HepG2 (cell line): ENCODE results near the gene TRIM67. TPM values are rescaled to one million over a fixed set of nuclear protein-coding genes. Genes with fewer than 3 reads are reported as not detected.

ENCODE experiments used
- AHR ChIP-seq: IDR thresholded peaks from 2 replicates; pipeline ENCODE4 v1.6.1; 2018; ENCODE audit warnings: missing genetic modification reagents, missing compliant biosample characterization
- ATF2 ChIP-seq: sonication (generic); formaldehyde crosslinking; IDR thresholded peaks from 2 replicates; pipeline ENCODE4 v1.4.0; 2020; ENCODE audit warnings: missing genetic modification reagents
- BHLHE40 ChIP-seq: IDR thresholded peaks from 2 replicates; pipeline ENCODE4 v1.6.1; 2011; ENCODE audit warnings: low read length, improper control_type of control experiment
- ELF1 ChIP-seq: sonication (generic); formaldehyde crosslinking; IDR thresholded peaks from 2 replicates; pipeline ENCODE4 v1.4.0; 2020; ENCODE audit warnings: missing genetic modification reagents
- FOSL1 ChIP-seq: sonication (generic); formaldehyde crosslinking; IDR thresholded peaks from 2 replicates; pipeline ENCODE4 v1.9.0; 2021; ENCODE audit warnings: missing genetic modification reagents, borderline replicate concordance
- GLMP ChIP-seq: sonication (generic); formaldehyde crosslinking; IDR thresholded peaks from 2 replicates; pipeline ENCODE4 v1.9.0; 2021; ENCODE audit warnings: missing genetic modification reagents, mild to moderate bottlenecking, borderline replicate concordance
- NR1H2 ChIP-seq: sonication (generic); formaldehyde crosslinking; IDR thresholded peaks from 2 replicates; pipeline ENCODE4 v1.8.1; 2022; ENCODE audit warnings: low read depth, missing genetic modification reagents, borderline replicate concordance
- REPIN1 ChIP-seq: sonication (generic); formaldehyde crosslinking; IDR thresholded peaks from 2 replicates; pipeline ENCODE4 v1.8.0; 2022; ENCODE audit warnings: missing genetic modification reagents, low read depth, mild to moderate bottlenecking, borderline replicate concordance
- REXO4 ChIP-seq: sonication (generic); formaldehyde crosslinking; IDR thresholded peaks from 2 replicates; pipeline ENCODE4 v1.8.0; 2022; ENCODE audit warnings: missing genetic modification reagents, mild to moderate bottlenecking, borderline replicate concordance
- RXRA ChIP-seq: sonication (generic); formaldehyde crosslinking; IDR thresholded peaks from 2 replicates; pipeline ENCODE4 v1.5.1; 2020; ENCODE audit warnings: missing genetic modification reagents
- SMC3 ChIP-seq: IDR thresholded peaks from 2 replicates; pipeline ENCODE4 v1.6.1; 2011; ENCODE audit warnings: low read length, improper control_type of control experiment
- THYN1 ChIP-seq: sonication (generic); formaldehyde crosslinking; IDR thresholded peaks from 2 replicates; pipeline ENCODE4 v1.8.1; 2023; ENCODE audit warnings: low read depth, mild to moderate bottlenecking, moderate library complexity, missing genetic modification reagents, borderline replicate concordance
- YY1 ChIP-seq: IDR thresholded peaks from 2 replicates; pipeline ENCODE4 v1.6.1; 2011; ENCODE audit warnings: low read length, low read depth, moderate library complexity, mild to moderate bottlenecking; ENCODE audit not compliant: insufficient read depth, insufficient replicate concordance
- ZFP36L1 ChIP-seq: sonication (generic); formaldehyde crosslinking; IDR thresholded peaks from 2 replicates; pipeline ENCODE4 v1.8.0; 2022; ENCODE audit warnings: mild to moderate bottlenecking, missing genetic modification reagents, moderate library complexity
- ZNF225 ChIP-seq: sonication (generic); formaldehyde crosslinking; IDR thresholded peaks from 2 replicates; pipeline ENCODE4 v1.4.0; 2020; ENCODE audit warnings: mild to moderate bottlenecking, missing genetic modification reagents
- ZNF253 ChIP-seq: sonication (generic); formaldehyde crosslinking; IDR thresholded peaks from 2 replicates; pipeline ENCODE4 v1.8.0; 2022; ENCODE audit warnings: mild to moderate bottlenecking, missing genetic modification reagents, borderline replicate concordance
- ZNF3 ChIP-seq: IDR thresholded peaks from 2 replicates; pipeline ENCODE4 v1.7.0; 2017; ENCODE audit warnings: inconsistent platforms
- ZNF431 ChIP-seq: sonication (generic); formaldehyde crosslinking; IDR thresholded peaks from 2 replicates; pipeline ENCODE4 v1.9.0; 2022; ENCODE audit warnings: missing genetic modification reagents, low read depth, mild to moderate bottlenecking, borderline replicate concordance
- ZNF572 ChIP-seq: sonication (generic); formaldehyde crosslinking; IDR thresholded peaks from 2 replicates; pipeline ENCODE4 v1.5.1; 2020; ENCODE audit warnings: mild to moderate bottlenecking, missing genetic modification reagents
- ZNF7 ChIP-seq: IDR thresholded peaks from 2 replicates; pipeline ENCODE4 v1.6.1; 2016; ENCODE audit warnings: missing biosample characterization, missing genetic modification reagents
- ZNF770 ChIP-seq: sonication (generic); formaldehyde crosslinking; IDR thresholded peaks from 2 replicates; pipeline ENCODE4 v1.5.0; 2020; ENCODE audit warnings: mild to moderate bottlenecking, missing genetic modification reagents
- ZSCAN20 ChIP-seq: sonication (generic); formaldehyde crosslinking; IDR thresholded peaks from 2 replicates; pipeline ENCODE4 v1.4.0; 2020; ENCODE audit warnings: missing genetic modification reagents, mild to moderate bottlenecking, borderline replicate concordance
- polyA plus RNA-seq, 8 experiments: library from polyadenylated mRNA; depleted of rRNA in 3 of 8; stranded (reverse) in 7 of 8; unstranded in 1 of 8; fragments of >200 nt; fragmentation: Illumina TruSeq in 4 of 8; extraction: Trizol in 4 of 8; gene quantifications; 2 replicates each; pipeline versions ENCODE4 v1.2.1 to v1.2.3, GENCODE V29; 2011 to 2016; ENCODE audit warnings: low read depth in 4 of 8, missing spikeins in 1 of 8, mixed read lengths in 1 of 8; ENCODE audit not compliant: insufficient read depth in 1 of 8
- total RNA-seq, 5 experiments: library from RNA; depleted of rRNA; stranded (reverse); fragments of >200 nt; fragmentation: Illumina TruSeq; extraction: Trizol; gene quantifications; 2 replicates each; pipeline ENCODE4 v1.2.3, GENCODE V29; 2016; ENCODE audit warnings: low read depth in 1 of 5
- TF ChIP-seq, protein P1 (sequence below): sonication (generic); formaldehyde crosslinking; IDR thresholded peaks from 2 replicates; pipeline ENCODE4 v1.5.0; 2020; ENCODE audit warnings: missing genetic modification reagents
- TF ChIP-seq, protein P2 (sequence below): sonication (generic); formaldehyde crosslinking; IDR thresholded peaks from 2 replicates; pipeline ENCODE4 v1.8.0; 2022; ENCODE audit warnings: mild to moderate bottlenecking, missing genetic modification reagents, moderate library complexity

Gene TRIM67
- total and polyA plus RNA-seq, 2 of the 13 experiments (the other 11 are each of a cell fraction or from before 2014, with no cell fraction given), result not detected

DNA sequence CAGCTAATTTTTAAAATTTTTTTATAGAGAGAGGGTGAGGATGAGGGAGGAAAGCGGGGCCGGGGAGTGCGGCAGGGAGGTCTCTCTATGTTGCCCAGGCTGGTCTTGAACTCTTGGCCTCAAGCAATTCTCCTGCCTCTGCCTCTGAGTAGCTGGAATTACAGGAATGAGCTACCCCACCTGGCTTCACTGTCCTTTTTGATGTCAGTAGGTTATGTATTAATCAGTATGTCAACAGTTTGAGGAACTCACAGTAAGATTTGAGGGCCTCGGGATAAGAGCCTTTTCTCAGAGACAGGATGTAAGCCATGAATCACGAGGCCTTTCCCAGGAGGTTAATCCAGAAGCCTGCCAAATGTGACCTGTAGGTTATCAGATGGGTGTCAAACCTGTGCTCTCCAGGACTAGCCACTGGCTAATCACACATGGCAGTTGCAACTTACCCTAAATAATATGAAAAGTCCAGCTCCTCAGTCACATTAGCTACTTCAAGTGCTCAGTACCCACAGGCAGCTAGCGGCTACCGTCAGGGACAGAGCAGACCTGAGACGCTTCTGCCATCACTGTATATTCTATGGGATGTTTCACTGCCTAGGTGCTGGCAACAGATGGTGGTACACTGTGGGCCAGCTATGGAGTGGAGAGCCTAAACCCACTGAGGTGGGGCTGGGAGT lies 33.1 kb downstream of the TRIM67 start (continued):
- TF ChIP-seq ZNF3 (CRISPR knock-in tag) (no peak), ZFP36L1 (CRISPR knock-in tag) (no peak), ZNF572 (CRISPR knock-in tag) (no peak), ZNF770 (CRISPR knock-in tag) (peak; percentile 72), SMC3 (no peak), ATF2 (CRISPR knock-in tag) (peak; percentile 49; the same call in 1 of the 2 replicates), THYN1 (CRISPR knock-in tag) (no peak), ZNF225 (no peak), GLMP (CRISPR knock-in tag) (no peak), ZNF7 (CRISPR knock-in tag) (no peak), ZNF253 (CRISPR knock-in tag) (no peak), ZSCAN20 (CRISPR knock-in tag) (no peak), YY1 (no peak), NR1H2 (no peak), FOSL1 (CRISPR knock-in tag) (peak; percentile 81), ELF1 (no peak), REXO4 (CRISPR knock-in tag) (no peak), REPIN1 (CRISPR knock-in tag) (no peak), BHLHE40 (no peak), AHR (CRISPR knock-in tag) (no peak), ZNF431 (CRISPR knock-in tag) (no peak), RXRA (peak; percentile 64; the same call in 1 of the 2 replicates)
- TF ChIP-seq, protein P1, sequence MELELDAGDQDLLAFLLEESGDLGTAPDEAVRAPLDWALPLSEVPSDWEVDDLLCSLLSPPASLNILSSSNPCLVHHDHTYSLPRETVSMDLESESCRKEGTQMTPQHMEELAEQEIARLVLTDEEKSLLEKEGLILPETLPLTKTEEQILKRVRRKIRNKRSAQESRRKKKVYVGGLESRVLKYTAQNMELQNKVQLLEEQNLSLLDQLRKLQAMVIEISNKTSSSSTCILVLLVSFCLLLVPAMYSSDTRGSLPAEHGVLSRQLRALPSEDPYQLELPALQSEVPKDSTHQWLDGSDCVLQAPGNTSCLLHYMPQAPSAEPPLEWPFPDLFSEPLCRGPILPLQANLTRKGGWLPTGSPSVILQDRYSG (CRISPR knock-in tag), result no peak
- TF ChIP-seq, protein P2, sequence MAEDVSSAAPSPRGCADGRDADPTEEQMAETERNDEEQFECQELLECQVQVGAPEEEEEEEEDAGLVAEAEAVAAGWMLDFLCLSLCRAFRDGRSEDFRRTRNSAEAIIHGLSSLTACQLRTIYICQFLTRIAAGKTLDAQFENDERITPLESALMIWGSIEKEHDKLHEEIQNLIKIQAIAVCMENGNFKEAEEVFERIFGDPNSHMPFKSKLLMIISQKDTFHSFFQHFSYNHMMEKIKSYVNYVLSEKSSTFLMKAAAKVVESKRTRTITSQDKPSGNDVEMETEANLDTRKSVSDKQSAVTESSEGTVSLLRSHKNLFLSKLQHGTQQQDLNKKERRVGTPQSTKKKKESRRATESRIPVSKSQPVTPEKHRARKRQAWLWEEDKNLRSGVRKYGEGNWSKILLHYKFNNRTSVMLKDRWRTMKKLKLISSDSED (CRISPR knock-in tag), result no peak
